22Rv1 (cell line): ENCODE measurements around the gene POTEI.
"Not testable (repeated sequence)": the region's sequence is repeated elsewhere in the genome, so short reads cannot be mapped to it uniquely, and the experiment has no call there.

Experiments
- H3K27ac ChIP-seq: fragments of 450-650 bp; 2 replicates; pipeline ENCODE4 v1.5.1; 2017
- TF ChIP-seq, protein P1 (sequence below): fragments of 450-650 bp; IDR thresholded peaks from 2 replicates; pipeline ENCODE4 v1.5.1; 2017; ENCODE audit warnings: mild to moderate bottlenecking

The POTEI gene

DNA sequence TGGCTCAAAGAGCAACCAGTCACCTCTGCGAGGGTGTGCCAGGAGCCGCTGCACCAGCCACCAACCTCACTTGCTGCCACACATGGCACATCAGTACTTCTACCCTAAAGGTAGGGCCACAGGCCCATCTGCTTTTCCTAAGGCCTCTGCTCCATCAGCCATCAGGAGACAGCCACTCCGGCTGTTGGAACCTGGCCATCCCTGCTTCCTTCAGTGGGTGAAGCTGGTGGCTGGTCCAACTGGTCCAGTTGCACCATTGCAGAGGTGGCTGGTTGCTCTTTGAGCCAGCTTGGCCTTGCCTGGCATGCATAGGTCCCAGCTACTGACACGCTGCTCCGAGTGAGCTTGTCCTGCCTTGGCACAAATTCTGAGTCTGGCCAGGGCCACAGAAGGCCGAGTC lies 53.7 kb downstream of the POTEI start:
- not testable (repeated sequence) for H3K27ac ChIP-seq

DNA sequence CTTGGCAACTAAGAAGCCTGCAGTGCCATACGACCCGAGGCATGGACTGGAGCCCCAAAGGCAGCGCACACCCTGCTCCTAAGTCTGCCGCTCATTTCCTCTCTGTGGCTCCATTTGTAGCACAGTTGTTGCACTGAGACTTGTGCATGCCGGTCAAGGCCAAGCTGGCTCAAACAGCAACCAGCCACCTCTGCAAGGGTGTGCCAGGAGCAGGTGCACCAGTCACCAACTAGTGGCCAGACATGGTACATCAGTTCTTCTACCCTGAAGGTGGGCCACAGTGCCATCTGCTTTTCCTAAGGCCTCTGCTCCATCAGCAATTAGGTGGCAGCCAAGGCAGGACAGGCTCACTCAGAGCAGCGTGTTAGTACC lies 54.4 kb downstream of the POTEI start:
- TF ChIP-seq, protein P1, sequence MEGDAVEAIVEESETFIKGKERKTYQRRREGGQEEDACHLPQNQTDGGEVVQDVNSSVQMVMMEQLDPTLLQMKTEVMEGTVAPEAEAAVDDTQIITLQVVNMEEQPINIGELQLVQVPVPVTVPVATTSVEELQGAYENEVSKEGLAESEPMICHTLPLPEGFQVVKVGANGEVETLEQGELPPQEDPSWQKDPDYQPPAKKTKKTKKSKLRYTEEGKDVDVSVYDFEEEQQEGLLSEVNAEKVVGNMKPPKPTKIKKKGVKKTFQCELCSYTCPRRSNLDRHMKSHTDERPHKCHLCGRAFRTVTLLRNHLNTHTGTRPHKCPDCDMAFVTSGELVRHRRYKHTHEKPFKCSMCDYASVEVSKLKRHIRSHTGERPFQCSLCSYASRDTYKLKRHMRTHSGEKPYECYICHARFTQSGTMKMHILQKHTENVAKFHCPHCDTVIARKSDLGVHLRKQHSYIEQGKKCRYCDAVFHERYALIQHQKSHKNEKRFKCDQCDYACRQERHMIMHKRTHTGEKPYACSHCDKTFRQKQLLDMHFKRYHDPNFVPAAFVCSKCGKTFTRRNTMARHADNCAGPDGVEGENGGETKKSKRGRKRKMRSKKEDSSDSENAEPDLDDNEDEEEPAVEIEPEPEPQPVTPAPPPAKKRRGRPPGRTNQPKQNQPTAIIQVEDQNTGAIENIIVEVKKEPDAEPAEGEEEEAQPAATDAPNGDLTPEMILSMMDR = 0 out of 2 replicates have a peak, but pooled peaks have one; percentile 8
- not testable (repeated sequence) for H3K27ac ChIP-seq

DNA sequence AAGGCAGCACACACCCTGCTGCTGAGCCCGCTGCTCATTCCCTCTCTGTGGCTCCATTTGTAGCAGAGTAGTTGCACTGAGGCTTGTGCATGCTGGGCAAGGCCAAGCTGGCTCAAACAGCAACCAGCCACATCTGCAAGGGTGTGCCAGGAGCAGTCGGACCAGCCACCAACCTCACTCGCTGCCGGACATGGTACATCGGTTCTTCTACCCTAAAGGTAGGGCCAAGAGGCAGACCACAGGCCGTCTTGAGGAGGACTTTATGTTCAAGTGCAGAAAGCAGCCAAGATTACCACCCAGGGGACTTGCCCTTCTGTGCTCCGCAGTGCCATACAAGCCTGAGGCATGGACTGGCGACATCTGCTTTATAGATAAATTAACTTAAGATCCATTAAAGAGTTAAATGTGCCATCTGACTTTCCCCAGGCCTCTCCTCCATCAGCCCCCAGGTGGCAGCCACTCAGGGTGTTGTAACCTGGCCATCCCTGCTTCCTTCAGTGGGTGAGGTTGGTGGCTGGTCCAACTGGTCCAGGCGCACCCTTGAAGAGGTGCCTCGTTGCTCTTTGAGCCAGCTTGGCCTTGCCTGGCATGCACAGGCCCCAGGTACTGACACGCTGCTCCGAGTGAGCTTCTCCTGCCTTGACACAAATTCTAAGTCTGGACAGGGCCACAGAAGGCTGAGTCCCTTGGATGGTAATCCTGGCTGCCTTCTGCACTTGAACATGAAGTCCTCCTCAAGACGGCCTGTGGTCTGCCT lies 55.0 kb downstream of the POTEI start:
- H3K27ac ChIP-seq = not testable (repeated sequence)

DNA sequence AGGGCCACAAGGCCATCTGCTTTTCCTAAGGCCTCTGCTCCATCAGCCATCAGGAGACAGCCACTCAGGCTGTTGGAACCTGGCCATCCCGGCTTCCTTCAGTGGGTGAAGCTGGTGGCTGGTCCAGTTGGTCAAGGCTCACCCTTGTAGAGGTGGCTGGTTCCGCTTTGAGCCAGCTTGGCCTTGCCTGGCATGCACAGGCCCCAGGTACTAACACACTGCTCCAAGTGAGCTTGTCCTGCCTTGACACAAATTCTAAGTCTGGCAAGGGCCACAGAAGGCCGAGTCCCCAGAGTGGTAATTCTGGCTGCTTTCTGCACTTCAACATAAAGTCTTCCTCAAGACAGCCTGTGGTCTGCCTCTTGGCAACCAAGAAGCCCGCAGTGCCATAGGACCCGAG lies 56.2 kb downstream of the POTEI start:
- H3K27ac ChIP-seq = not testable (repeated sequence)

DNA sequence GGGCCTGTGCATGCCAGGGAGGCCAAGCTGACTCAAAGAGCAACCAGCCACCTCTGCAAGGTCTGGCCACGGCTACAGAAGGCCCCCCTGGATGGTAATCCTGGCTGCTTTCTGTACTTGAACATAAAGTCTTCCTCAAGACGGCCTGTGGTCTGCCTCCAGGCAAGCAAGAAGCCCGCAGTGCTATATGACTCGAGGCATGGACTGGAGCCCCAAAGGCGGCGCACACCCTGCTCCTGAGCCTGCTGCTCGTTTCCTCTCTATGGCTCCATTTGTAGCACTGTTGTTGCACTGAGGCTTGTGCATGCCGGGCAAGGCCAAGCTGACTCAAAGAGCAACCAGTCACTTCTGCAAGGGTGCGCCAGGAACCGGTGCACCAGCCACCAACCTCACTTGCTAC lies 57.3 kb downstream of the POTEI start:
- H3K27ac ChIP-seq = not testable (repeated sequence)

DNA sequence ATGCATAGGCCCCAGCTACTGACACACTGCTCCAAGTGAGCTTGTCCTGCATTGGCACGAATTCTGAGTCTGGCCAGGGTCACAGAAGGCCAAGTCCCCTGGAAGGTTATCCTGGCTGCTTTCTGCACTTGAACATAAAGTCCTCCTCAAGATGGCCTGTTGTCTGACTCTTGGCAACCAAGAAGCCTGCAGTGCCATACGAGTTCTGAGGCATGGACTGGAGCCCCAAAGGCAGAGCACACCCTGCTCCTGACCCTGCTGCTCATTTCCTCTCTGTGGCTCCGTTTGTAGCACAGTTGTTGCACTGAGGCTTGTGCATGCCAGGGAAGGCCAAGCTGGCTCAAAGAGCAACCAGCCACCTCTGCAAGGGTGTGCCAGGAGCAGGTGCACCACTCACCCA lies 57.9 kb downstream of the POTEI start:
- H3K27ac ChIP-seq = not testable (repeated sequence)

DNA sequence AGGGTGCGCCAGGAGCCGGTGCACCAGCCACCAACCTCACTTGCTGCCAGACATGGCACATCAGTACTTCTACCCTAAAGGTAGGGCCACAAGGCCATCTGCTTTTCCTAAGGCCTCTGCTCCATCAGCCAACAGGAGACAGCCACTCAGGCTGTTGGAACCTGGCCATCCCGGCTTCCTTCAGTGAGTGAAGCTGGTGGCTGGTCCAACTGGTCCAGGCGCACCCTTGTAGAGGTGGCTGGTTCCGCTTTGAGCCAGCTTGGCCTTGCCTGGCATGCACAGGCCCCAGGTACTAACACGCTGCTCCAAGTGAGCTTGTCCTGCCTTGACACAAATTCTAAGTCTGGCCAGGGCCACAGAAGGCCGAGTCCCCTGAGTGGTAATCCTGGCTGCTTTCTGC lies 58.8 kb downstream of the POTEI start:
- not testable (repeated sequence) for H3K27ac ChIP-seq

DNA sequence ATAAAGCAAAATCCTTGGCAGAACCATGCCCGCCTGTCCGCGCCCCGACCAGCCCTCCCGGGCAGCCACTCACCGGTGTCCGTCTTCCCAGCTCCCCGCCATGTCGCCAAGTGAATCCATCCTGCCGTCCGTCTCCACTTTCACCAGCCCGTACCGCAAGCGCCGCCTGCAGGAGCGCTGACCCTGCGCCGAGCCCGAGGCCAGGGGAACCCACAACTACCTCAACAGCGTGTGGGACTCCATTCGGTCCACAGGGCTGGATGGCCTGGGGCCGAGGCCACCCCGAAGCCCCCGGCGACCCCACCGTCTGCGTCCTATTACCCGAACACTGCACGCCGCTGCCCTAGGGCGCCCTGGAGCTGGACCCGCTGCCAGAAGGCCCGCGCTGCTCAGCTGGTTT lies 81.5 kb downstream of the POTEI start:
- H3K27ac ChIP-seq = not testable (repeated sequence)

DNA sequence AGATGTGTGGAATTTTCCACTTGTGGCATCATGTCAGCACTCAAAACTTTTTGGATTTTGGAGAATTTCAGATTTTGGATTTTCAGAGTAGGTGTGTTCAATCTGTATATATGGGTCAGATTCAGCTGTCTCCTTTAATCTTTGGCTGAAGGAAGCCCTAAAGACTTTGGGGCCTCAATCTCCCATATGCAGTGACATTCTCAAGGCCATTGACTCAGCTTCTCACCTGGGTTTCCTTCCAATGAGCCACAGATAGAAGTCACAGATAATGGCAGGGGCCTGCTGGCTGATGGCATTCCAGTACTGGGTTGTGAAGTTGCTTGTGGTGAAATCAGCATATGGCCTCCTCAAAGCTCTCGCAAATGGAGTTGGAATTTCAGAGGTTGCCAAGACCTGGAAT lies 90.3 kb downstream of the POTEI start:
- H3K27ac ChIP-seq = not testable (repeated sequence)

DNA sequence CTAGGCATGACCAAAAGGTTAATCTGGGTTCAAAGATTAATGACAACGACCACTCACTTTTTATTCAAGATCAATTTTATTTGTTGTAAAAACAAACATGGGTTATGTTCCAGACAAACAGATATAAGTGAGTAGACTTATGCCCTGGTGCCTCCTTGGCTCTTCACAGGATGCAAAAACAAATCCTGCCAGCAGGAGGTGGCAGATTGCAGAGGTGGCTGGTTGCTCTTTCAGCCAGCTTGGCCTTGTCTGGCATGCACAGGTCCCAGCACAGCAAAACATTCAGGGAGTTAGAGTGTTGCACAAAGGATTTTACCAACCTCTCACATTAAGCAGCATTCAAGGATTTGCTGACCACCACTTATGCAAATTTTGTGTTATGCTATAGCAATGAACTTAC lies 92.4 kb downstream of the POTEI start:
- not testable (repeated sequence) for H3K27ac ChIP-seq
